Measurements from ENCODE around the gene INAFM1. TPM values are rescaled to one million over a fixed set of nuclear protein-coding genes. Genes with fewer than 3 reads are reported as not detected.

The INAFM1 gene
- polyA plus RNA-seq (2011; rRNA removed) (2.4 and 5.0 TPM in 2 replicates), polyA minus RNA-seq (2011; rRNA and poly(A)+ RNA removed) (1.0 and 1.3 TPM in 2 replicates)

GRCh38 chr19:47274071-47274890, at the start of gene INAFM1:
Gene INAFM1, plus strand, starts transcription at chr19:47274885. Its CDS starts 35 bp downstream, at chr19:47274920.
- TF ChIP-seq, protein P1, sequence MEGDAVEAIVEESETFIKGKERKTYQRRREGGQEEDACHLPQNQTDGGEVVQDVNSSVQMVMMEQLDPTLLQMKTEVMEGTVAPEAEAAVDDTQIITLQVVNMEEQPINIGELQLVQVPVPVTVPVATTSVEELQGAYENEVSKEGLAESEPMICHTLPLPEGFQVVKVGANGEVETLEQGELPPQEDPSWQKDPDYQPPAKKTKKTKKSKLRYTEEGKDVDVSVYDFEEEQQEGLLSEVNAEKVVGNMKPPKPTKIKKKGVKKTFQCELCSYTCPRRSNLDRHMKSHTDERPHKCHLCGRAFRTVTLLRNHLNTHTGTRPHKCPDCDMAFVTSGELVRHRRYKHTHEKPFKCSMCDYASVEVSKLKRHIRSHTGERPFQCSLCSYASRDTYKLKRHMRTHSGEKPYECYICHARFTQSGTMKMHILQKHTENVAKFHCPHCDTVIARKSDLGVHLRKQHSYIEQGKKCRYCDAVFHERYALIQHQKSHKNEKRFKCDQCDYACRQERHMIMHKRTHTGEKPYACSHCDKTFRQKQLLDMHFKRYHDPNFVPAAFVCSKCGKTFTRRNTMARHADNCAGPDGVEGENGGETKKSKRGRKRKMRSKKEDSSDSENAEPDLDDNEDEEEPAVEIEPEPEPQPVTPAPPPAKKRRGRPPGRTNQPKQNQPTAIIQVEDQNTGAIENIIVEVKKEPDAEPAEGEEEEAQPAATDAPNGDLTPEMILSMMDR (IDR thresholded peaks at IDR 0.05; ENCODE audit: low read depth, low read length) = no peak
- ChIA-PET CTCF (interaction anchor here (0.6 to 2.0 kb wide), 5 partner anchors 11 to 1319 kb away, joined by 3 to 10 read pairs (median 5); partner anchors contain the start of gene DHX34), POLR2A (interaction anchor here (0.6 to 2.9 kb wide), 11 partner anchors 10 to 161 kb away, joined by 3 to 24 read pairs (median 4); partner anchors contain the start of genes CCDC9, SAE1 and ZC3H4)
- H3K4me3 ChIP-seq (ENCODE audit: low read depth, low read length) = peak within 1 kb of the TSS; percentile 81
- peak; percentile 79 for DNase-seq (ENCODE audit: low read depth, low spot score)
- H3K27me3 ChIP-seq (ENCODE audit: control insufficient read depth, insufficient read depth, low read length) = no peaks in the 10 kb centered on the region
- H3K9me3 ChIP-seq (ENCODE audit: control insufficient read depth, insufficient read depth, low read length) = no peaks in the 10 kb centered on the region; the same call in 1 of the 2 replicates
- H3K27ac ChIP-seq (ENCODE audit: low read depth, low read length) = peak within 1 kb of the TSS; percentile 97

DNA sequence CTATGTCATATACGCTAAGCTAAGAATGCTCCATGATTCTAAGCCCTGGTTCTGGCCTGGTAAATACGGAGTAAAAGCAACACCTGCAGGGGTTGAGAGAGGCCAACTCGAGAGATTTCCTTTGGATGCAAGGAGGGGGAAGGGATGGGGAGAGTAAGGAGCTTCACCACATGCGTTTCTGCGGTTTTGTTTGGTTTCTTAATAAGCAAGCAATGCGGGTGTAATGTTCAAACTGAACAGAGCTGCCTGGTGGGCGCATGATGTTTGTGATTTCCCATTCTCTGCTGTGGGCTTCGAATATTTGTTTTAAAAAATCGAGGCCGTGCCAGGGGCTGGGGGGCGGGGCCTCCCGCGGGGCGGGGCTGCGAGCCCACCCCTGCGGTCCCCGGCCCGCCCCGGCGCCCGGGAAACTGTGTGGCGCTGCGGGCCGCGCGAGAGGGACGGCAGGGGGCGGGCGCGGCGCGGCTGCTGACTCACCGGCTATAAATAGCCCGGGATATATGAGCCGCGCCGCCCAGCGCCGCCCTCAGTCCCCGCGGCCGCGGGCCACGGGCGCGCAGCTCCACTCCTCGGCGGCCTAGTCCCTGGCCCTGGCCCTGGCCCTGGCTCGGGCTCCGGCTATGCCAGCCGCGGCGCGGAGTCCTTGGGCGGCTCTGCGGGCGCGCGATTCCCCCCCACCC, 48.8 kb upstream of the INAFM1 start:
- ChIA-PET POLR2A (interaction anchor here (0.5 to 3.2 kb wide), 28 partner anchors 9 to 1443 kb away, joined by 3 to 78 read pairs (median 6); partner anchors contain the start of genes CCDC9, DMPK, INAFM1 and SAE1), CTCF (interaction anchor here (0.5 to 4.0 kb wide), 15 partner anchors 9 to 352 kb away, joined by 3 to 36 read pairs (median 3); no protein-coding TSS in a partner anchor)
- peak overlapping the region; percentile 77 for H3K27ac ChIP-seq (ENCODE audit: low read depth, low read length)
- H3K27me3 ChIP-seq (ENCODE audit: control insufficient read depth, insufficient read depth, low read length) = no peaks in the 10 kb centered on the region
- H3K4me3 ChIP-seq (ENCODE audit: low read depth, low read length) = peak overlapping the region; percentile 98
- TF ChIP-seq, protein P1 (IDR thresholded peaks at IDR 0.05; ENCODE audit: low read depth, low read length) = no peak; the same call in none of the 2 replicates
- peak; percentile 59 for DNase-seq (ENCODE audit: low read depth, low spot score)
- H3K9me3 ChIP-seq (ENCODE audit: control insufficient read depth, insufficient read depth, low read length) = no peaks in the 10 kb centered on the region; the same call in 1 of the 2 replicates

GRCh38 chr19:47226426-47227351, 48.0 kb upstream of the INAFM1 start:
- TF ChIP-seq, protein P1 (IDR thresholded peaks at IDR 0.05; ENCODE audit: low read depth, low read length) = no peak
- no peaks in the 10 kb centered on the region; the same call in 1 of the 2 replicates for H3K9me3 ChIP-seq (ENCODE audit: control insufficient read depth, insufficient read depth, low read length)
- no peak for DNase-seq (ENCODE audit: low read depth, low spot score)
- ChIA-PET CTCF (interaction anchor here (0.6 to 4.0 kb wide), 7 partner anchors 13 to 74 kb away, joined by 3 to 36 read pairs (median 6); no protein-coding TSS in a partner anchor), POLR2A (interaction anchor here (0.6 to 3.2 kb wide), 22 partner anchors 9 to 810 kb away, joined by 3 to 78 read pairs (median 6); partner anchors contain the start of genes CCDC9, INAFM1, SAE1 and ZC3H4)
- no peaks in the 10 kb centered on the region for H3K27me3 ChIP-seq (ENCODE audit: control insufficient read depth, insufficient read depth, low read length)
- H3K4me3 ChIP-seq (ENCODE audit: low read depth, low read length) = peak overlapping the region; percentile 98
- H3K27ac ChIP-seq (ENCODE audit: low read depth, low read length) = peak overlapping the region; percentile 96

GRCh38 chr19:47227352-47228167, 47.1 kb upstream of the INAFM1 start:
- Histone ChIP-seq H3K27me3 (ENCODE audit: control insufficient read depth, insufficient read depth, low read length) (no peaks in the 10 kb centered on the region), H3K4me3 (ENCODE audit: low read depth, low read length) (peak overlapping the region; percentile 98), H3K27ac (ENCODE audit: low read depth, low read length) (peak overlapping the region; percentile 96), H3K9me3 (ENCODE audit: control insufficient read depth, insufficient read depth, low read length) (no peaks in the 10 kb centered on the region; the same call in 1 of the 2 replicates)
- DNase-seq (ENCODE audit: low read depth, low spot score) = peak; percentile 84
- ChIA-PET POLR2A (interaction anchor here (0.5 to 3.2 kb wide), 8 partner anchors 12 to 115 kb away, joined by 3 to 78 read pairs (median 17); partner anchors contain the start of gene CCDC9), CTCF (interaction anchor here (2.2 kb wide), 1 partner anchor 17 kb away, joined by 18 read pairs; no protein-coding TSS in a partner anchor)
- TF ChIP-seq, protein P1 (IDR thresholded peaks at IDR 0.05; ENCODE audit: low read depth, low read length) = no peak

All from AG04450 (cell line).